ENCODE data around the gene ERAP2. TPM values are rescaled to one million over a fixed set of nuclear protein-coding genes. Genes with fewer than 3 reads are reported as not detected.

ERAP2 gene
- total RNA-seq = 35.6 and 36.4 TPM in 2 replicates

GRCh38 chr5:96876292-96876850 is at the start of gene ERAP2:
TSS of gene ERAP2 (plus strand) at chr5:96876500. CDS start at chr5:96879686, 3,186 bp downstream.

GRCh38 chr5:96935559-96936430 is 59.5 kb downstream of the ERAP2 start, which contains the start of gene LNPEP:
TSS of gene LNPEP (plus strand) at chr5:96936080. CDS start at chr5:96936156, 76 bp downstream.

Other genes starting within 250 kb of the ERAP2 start
- gene CAST, start 214.1 kb upstream of the ERAP2 start, total RNA-seq = 127 and 136 TPM in 2 replicates
- 32.2 and 47.6 TPM in 2 replicates for gene ERAP1, start 68.6 kb upstream of the ERAP2 start, total RNA-seq
- gene LNPEP, start 59.6 kb downstream of the ERAP2 start, total RNA-seq = 19.1 and 21.3 TPM in 2 replicates